K562 (cell line): Measurements from ENCODE around the gene LRP10. TPM values are rescaled to one million over a fixed set of nuclear protein-coding genes. Genes with fewer than 3 reads are reported as not detected.

ENCODE experiments used
- CHD1 ChIP-seq: fragments of 200-600 bp; sonication (generic); IDR thresholded peaks from one replicate; pipeline ENCODE4 v1.6.1; 2012; ENCODE audit warnings: mild to moderate bottlenecking, moderate library complexity, low read length, inconsistent platforms
- ETV5 ChIP-seq: sonication (generic); formaldehyde crosslinking; IDR thresholded peaks from 2 replicates; pipeline ENCODE4 v1.4.0; 2020; ENCODE audit warnings: low read depth, mild to moderate bottlenecking, missing genetic modification reagents
- FOXJ3 ChIP-seq: sonication (generic); formaldehyde crosslinking; IDR thresholded peaks from 2 replicates; pipeline ENCODE4 v1.4.0; 2020; ENCODE audit warnings: mild to moderate bottlenecking, missing genetic modification reagents
- NCOA4 ChIP-seq: fragments of 450-650 bp; IDR thresholded peaks from 2 replicates; pipeline ENCODE4 v1.6.1; 2018; ENCODE audit warnings: mild to moderate bottlenecking; ENCODE audit not compliant: partially characterized antibody
- ZSCAN29 ChIP-seq: fragments of 450-650 bp; IDR thresholded peaks from 2 replicates; pipeline ENCODE4 v1.6.1; 2017
- polyA plus RNA-seq, 8 experiments: library from polyadenylated mRNA; depleted of rRNA in 4 of 8; stranded (reverse) in 5 of 8; unstranded in 3 of 8; fragments of >200 nt; fragmentation: Nextera tagmentation in 2 of 8; fragmentation: Illumina TruSeq in 1 of 8; extraction: Ambion mirVana in 2 of 8; extraction: Trizol in 1 of 8; gene quantifications; 2 replicates each; pipeline versions ENCODE4 v1.2.1 to v1.2.3, GENCODE V29; 2011 to 2014; ENCODE audit warnings: inconsistent platforms in 1 of 8, missing spikeins in 1 of 8
- total RNA-seq, 7 experiments: library from RNA; depleted of rRNA in 6 of 7; stranded (reverse); fragments of >200 nt in 6 of 7; fragmentation: Illumina TruSeq in 2 of 7; extraction: Trizol in 2 of 7; gene quantifications; 2 replicates each; pipeline versions ENCODE4 v1.2.1 to v1.2.3, GENCODE V29; 2011 to 2021; ENCODE audit warnings: low replicate concordance in 1 of 7
- TF ChIP-seq, protein P1 (sequence below), 2 experiments: fragments of 450-650 bp; formaldehyde crosslinking in 1 of 2; IDR thresholded peaks; 2 replicates each; pipeline versions ENCODE4 v1.4.0 to v1.6.1; 2014 to 2020; ENCODE audit warnings: mild to moderate bottlenecking in 2 of 2, borderline replicate concordance in 1 of 2, low read depth in 1 of 2
- TF ChIP-seq, protein P2 (sequence below): fragments of 250-450 bp; sonication (Bioruptor Pico); IDR thresholded peaks from 2 replicates; pipeline ENCODE4 v1.4.0; 2020; ENCODE audit warnings: borderline replicate concordance
- TF ChIP-seq, protein P3 (sequence below), 3 experiments: fragments of 200-800 bp in 1 of 3; fragments of 250-450 bp in 1 of 3; fragments of 450-650 bp in 1 of 3; sonication (Bioruptor Pico) in 1 of 3; sonication (Bioruptor generic) in 1 of 3; formaldehyde crosslinking in 1 of 3; IDR thresholded peaks; 2 replicates each; pipeline versions ENCODE4 v1.6.1 to v1.8.0; 2016 to 2022; ENCODE audit warnings: mild to moderate bottlenecking in 2 of 3, missing genetic modification characterization in 2 of 3, missing compliant biosample characterization in 1 of 3, moderate library complexity in 1 of 3

The LRP10 gene
- total and polyA plus RNA-seq, 9 of the 15 experiments (the other 6 are each of a cell fraction or from before 2014, with no cell fraction given) = 1.3 to 45.5 (median 10.9) TPM

DNA sequence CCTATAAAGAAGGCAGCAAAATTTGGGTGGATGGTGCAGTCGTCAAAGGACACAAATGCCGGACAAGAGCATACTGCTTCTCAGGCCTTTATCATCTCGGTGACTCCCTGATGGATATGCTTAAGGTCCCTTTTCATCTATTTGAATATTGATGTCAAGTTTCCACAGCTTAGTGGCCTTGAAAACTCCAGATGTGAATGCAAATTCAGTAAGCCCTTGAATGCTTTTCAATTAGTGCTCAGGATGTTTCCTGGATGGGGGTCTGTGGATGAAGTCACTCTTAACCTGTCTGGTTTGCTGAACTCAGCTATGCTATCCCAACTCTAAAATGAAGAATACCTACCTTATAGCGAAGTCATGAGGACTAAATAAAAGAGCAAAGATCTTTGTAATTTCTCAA lies 22.2 kb downstream of the LRP10 start (continued):
- TF ChIP-seq, protein P1, sequence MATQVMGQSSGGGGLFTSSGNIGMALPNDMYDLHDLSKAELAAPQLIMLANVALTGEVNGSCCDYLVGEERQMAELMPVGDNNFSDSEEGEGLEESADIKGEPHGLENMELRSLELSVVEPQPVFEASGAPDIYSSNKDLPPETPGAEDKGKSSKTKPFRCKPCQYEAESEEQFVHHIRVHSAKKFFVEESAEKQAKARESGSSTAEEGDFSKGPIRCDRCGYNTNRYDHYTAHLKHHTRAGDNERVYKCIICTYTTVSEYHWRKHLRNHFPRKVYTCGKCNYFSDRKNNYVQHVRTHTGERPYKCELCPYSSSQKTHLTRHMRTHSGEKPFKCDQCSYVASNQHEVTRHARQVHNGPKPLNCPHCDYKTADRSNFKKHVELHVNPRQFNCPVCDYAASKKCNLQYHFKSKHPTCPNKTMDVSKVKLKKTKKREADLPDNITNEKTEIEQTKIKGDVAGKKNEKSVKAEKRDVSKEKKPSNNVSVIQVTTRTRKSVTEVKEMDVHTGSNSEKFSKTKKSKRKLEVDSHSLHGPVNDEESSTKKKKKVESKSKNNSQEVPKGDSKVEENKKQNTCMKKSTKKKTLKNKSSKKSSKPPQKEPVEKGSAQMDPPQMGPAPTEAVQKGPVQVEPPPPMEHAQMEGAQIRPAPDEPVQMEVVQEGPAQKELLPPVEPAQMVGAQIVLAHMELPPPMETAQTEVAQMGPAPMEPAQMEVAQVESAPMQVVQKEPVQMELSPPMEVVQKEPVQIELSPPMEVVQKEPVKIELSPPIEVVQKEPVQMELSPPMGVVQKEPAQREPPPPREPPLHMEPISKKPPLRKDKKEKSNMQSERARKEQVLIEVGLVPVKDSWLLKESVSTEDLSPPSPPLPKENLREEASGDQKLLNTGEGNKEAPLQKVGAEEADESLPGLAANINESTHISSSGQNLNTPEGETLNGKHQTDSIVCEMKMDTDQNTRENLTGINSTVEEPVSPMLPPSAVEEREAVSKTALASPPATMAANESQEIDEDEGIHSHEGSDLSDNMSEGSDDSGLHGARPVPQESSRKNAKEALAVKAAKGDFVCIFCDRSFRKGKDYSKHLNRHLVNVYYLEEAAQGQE (IDR thresholded peaks at IDR 0.05; ENCODE audit: borderline replicate concordance) = no peak
- TF ChIP-seq, protein P1 (CRISPR knock-in tag; IDR thresholded peaks at IDR 0.05; ENCODE audit: low read depth) = no peak
- TF ChIP-seq ETV5 (CRISPR knock-in tag) (no peak), CHD1 (no peak), FOXJ3 (CRISPR knock-in tag) (no peak), ZSCAN29 (no peak), NCOA4 (no peak)
- TF ChIP-seq, protein P2, sequence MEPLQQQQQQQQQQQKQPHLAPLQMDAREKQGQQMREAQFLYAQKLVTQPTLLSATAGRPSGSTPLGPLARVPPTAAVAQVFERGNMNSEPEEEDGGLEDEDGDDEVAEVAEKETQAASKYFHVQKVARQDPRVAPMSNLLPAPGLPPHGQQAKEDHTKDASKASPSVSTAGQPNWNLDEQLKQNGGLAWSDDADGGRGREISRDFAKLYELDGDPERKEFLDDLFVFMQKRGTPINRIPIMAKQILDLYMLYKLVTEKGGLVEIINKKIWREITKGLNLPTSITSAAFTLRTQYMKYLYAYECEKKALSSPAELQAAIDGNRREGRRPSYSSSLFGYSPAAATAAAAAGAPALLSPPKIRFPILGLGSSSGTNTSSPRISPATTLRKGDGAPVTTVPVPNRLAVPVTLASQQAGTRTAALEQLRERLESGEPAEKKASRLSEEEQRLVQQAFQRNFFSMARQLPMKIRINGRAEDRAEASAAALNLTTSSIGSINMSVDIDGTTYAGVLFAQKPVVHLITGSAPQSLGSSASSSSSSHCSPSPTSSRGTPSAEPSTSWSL = no peak
- TF ChIP-seq, protein P3, sequence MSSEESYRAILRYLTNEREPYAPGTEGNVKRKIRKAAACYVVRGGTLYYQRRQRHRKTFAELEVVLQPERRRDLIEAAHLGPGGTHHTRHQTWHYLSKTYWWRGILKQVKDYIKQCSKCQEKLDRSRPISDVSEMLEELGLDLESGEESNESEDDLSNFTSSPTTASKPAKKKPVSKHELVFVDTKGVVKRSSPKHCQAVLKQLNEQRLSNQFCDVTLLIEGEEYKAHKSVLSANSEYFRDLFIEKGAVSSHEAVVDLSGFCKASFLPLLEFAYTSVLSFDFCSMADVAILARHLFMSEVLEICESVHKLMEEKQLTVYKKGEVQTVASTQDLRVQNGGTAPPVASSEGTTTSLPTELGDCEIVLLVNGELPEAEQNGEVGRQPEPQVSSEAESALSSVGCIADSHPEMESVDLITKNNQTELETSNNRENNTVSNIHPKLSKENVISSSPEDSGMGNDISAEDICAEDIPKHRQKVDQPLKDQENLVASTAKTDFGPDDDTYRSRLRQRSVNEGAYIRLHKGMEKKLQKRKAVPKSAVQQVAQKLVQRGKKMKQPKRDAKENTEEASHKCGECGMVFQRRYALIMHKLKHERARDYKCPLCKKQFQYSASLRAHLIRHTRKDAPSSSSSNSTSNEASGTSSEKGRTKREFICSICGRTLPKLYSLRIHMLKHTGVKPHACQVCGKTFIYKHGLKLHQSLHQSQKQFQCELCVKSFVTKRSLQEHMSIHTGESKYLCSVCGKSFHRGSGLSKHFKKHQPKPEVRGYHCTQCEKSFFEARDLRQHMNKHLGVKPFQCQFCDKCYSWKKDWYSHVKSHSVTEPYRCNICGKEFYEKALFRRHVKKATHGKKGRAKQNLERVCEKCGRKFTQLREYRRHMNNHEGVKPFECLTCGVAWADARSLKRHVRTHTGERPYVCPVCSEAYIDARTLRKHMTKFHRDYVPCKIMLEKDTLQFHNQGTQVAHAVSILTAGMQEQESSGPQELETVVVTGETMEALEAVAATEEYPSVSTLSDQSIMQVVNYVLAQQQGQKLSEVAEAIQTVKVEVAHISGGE (CRISPR knock-in tag; IDR thresholded peaks at IDR 0.05) = no peak
